OCI-LY7 (cell line): ENCODE measurements around the gene CPSF3. TPM values are rescaled to one million over a fixed set of nuclear protein-coding genes. Genes with fewer than 3 reads are reported as not detected.

Experiments
- BruUV-seq: library from RNA; stranded (reverse); fragments of 400-500 nt; replicated peaks from 2 replicates; lab custom pipeline; 2021; lab: Mats Ljungman, UMichigan
- CTCF ChIA-PET: fragments of 300-600 bp; sonication (Branson Sonifier 250); formaldehyde crosslinking; loops from one replicate; lab custom pipeline; 2022; ENCODE audit warnings: antibody characterized with exemption; ENCODE audit not compliant: unreplicated experiment; lab: Charles Lee
- POLR2A ChIA-PET: fragments of 300-600 bp; sonication (Branson Sonifier 250); formaldehyde crosslinking; loops from one replicate; lab custom pipeline; 2022; ENCODE audit warnings: antibody characterized with exemption; lab: Charles Lee
- DNase-seq: peaks from one replicate; pipeline ENCODE4 v3.0.0-alpha.2; 2015; ENCODE audit warnings: low spot score
- H2AFZ ChIP-seq: fragments of 200-600 bp; sonication (generic), shearing (Covaris generic); 2 replicates; pipeline ENCODE4 v1.6.1; 2014; ENCODE audit warnings: mild to moderate bottlenecking, antibody characterized with exemption, low read length, moderate library complexity
- H3K27ac ChIP-seq: fragments of 200-600 bp; sonication (generic); 2 replicates; pipeline ENCODE4 v1.5.1; 2014; ENCODE audit warnings: mixed run types, low read depth, mild to moderate bottlenecking, moderate library complexity, low read length, inconsistent platforms; ENCODE audit not compliant: poor library complexity, severe bottlenecking
- H3K36me3 ChIP-seq: fragments of 200-600 bp; sonication (generic); 2 replicates; pipeline ENCODE4 v1.6.1; 2014; ENCODE audit warnings: mild to moderate bottlenecking, antibody characterized with exemption, low read length, moderate library complexity, mixed read lengths; ENCODE audit not compliant: insufficient read depth
- H3K4me1 ChIP-seq: fragments of 200-600 bp; sonication (generic); 2 replicates; pipeline ENCODE4 v1.5.1; 2014; ENCODE audit warnings: mild to moderate bottlenecking, low read length; ENCODE audit not compliant: insufficient read depth, poor library complexity, severe bottlenecking
- H3K4me2 ChIP-seq: fragments of 200-600 bp; sonication (generic); 2 replicates; pipeline ENCODE4 v1.6.1; 2014; ENCODE audit warnings: mild to moderate bottlenecking, low read length
- H3K4me3 ChIP-seq: fragments of 200-600 bp; sonication (generic); 2 replicates; pipeline ENCODE4 v1.5.1; 2014; ENCODE audit warnings: mild to moderate bottlenecking, low read depth, low read length; ENCODE audit not compliant: poor library complexity, severe bottlenecking
- H3K79me2 ChIP-seq: fragments of 200-600 bp; sonication (generic); 2 replicates; pipeline ENCODE4 v1.6.1; 2016; ENCODE audit warnings: low read depth, mild to moderate bottlenecking, low read length, moderate library complexity, mixed read lengths; ENCODE audit not compliant: insufficient read depth
- H3K9me2 ChIP-seq: fragments of 200-600 bp; sonication (generic); 2 replicates; pipeline ENCODE4 v1.6.1; 2016; ENCODE audit warnings: mild to moderate bottlenecking, low read length, mixed read lengths; ENCODE audit not compliant: insufficient read depth
- H3K9me3 ChIP-seq: fragments of 200-600 bp; sonication (generic); 2 replicates; pipeline ENCODE4 v1.6.1; 2014; ENCODE audit warnings: mild to moderate bottlenecking, mixed run types, low read length, mixed read lengths
- H4K20me1 ChIP-seq: fragments of 200-600 bp; sonication (generic); 2 replicates; pipeline ENCODE4 v1.6.1; 2014; ENCODE audit warnings: mild to moderate bottlenecking, antibody characterized with exemption, low read length, moderate library complexity, mixed read lengths; ENCODE audit not compliant: insufficient read depth
- EZH2phosphoT487 ChIP-seq: fragments of 200-600 bp; sonication (generic); IDR thresholded peaks from 2 replicates; pipeline ENCODE4 v1.6.1; 2018; ENCODE audit warnings: low read depth, borderline replicate concordance, mild to moderate bottlenecking, mixed run types, antibody characterized with exemption, low read length, moderate library complexity, mixed read lengths
- intact Hi-C: fragments of 100-400 bp; cut with micrococcal nuclease; formaldehyde crosslinking; loops from one replicate; pipeline ENCODE4 v1.10.0; 2022; ENCODE audit not compliant: unreplicated experiment
- total RNA-seq, 2 experiments: library from RNA; depleted of rRNA in 1 of 2; stranded (reverse); fragments of >200 nt in 1 of 2; shearing (Covaris generic) in 1 of 2; gene quantifications; 2 replicates each; pipeline ENCODE4 v1.2.3, GENCODE V29; 2014 to 2022
- TF ChIP-seq, protein P1 (sequence below): fragments of 200-600 bp; sonication (generic); conservative IDR thresholded peaks from 2 replicates; pipeline ENCODE4 v1.5.1; 2014; ENCODE audit warnings: mild to moderate bottlenecking, antibody characterized with exemption, low read length, moderate library complexity, mixed read lengths

CPSF3 gene
- total RNA-seq, 2 experiments from 2014 or later = 54.5 to 88.3 TPM

GRCh38 chr2:9460441-9461017, 37.1 kb downstream of the CPSF3 start:
- H4K20me1 ChIP-seq = no peaks in the 10 kb centered on the region
- no peak overlapping the region for H3K27ac ChIP-seq
- H3K9me3 ChIP-seq = no peaks in the 10 kb centered on the region
- H3K4me2 ChIP-seq = no peak overlapping the region
- peaks cover 19% of the 10 kb centered on the region for H3K4me1 ChIP-seq
- ChIA-PET CTCF (no interaction called here), POLR2A (interaction anchor here (0.7 kb wide), 1 partner anchor 288 kb away, joined by 3 read pairs; no protein-coding TSS in a partner anchor)
- DNase-seq = no peak
- no peaks in the 10 kb centered on the region for H3K79me2 ChIP-seq
- H3K9me2 ChIP-seq = no peaks in the 10 kb centered on the region
- TF ChIP-seq EZH2phosphoT487 = no peak
- TF ChIP-seq, protein P1, sequence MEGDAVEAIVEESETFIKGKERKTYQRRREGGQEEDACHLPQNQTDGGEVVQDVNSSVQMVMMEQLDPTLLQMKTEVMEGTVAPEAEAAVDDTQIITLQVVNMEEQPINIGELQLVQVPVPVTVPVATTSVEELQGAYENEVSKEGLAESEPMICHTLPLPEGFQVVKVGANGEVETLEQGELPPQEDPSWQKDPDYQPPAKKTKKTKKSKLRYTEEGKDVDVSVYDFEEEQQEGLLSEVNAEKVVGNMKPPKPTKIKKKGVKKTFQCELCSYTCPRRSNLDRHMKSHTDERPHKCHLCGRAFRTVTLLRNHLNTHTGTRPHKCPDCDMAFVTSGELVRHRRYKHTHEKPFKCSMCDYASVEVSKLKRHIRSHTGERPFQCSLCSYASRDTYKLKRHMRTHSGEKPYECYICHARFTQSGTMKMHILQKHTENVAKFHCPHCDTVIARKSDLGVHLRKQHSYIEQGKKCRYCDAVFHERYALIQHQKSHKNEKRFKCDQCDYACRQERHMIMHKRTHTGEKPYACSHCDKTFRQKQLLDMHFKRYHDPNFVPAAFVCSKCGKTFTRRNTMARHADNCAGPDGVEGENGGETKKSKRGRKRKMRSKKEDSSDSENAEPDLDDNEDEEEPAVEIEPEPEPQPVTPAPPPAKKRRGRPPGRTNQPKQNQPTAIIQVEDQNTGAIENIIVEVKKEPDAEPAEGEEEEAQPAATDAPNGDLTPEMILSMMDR = no peak
- no peak overlapping the region for H3K4me3 ChIP-seq
- H3K36me3 ChIP-seq = peaks cover 88% of the 10 kb centered on the region
- H2AFZ ChIP-seq = no peak overlapping the region
- no TSS peak for BruUV-seq
- intact Hi-C loops = no loop called here

DNA sequence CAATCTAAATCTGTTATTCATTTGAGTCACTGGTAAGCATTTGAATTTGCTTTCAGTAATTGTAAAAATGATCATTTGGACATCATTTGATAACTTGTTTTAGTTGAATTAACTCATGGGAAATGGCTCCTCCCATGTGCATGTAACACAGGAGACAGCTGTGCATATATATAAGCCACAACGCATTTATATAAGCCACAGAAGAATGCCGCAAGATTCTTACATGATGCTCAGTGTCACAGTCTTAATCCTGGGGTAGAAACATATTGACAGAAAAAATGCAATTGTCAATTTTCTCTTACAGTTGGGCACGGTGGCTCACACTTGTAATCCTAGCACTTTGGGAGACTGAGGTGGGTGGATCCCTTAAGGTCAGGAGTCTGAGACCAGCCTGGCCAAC, 37.6 kb downstream of the CPSF3 start:
- no peak for TF ChIP-seq EZH2phosphoT487
- TF ChIP-seq, protein P1 = no peak
- H3K79me2 ChIP-seq = no peaks in the 10 kb centered on the region
- no peak overlapping the region for H3K27ac ChIP-seq
- no TSS peak for BruUV-seq
- no peak for DNase-seq
- intact Hi-C loops = no loop called here
- POLR2A ChIA-PET = interaction anchor here (0.7 kb wide), 2 partner anchors 287 to 917 kb away, joined by 3 to 4 read pairs; no protein-coding TSS in a partner anchor
- no peaks in the 10 kb centered on the region for H4K20me1 ChIP-seq
- no peak overlapping the region for H3K4me2 ChIP-seq
- H2AFZ ChIP-seq = no peak overlapping the region
- no peaks in the 10 kb centered on the region for H3K9me3 ChIP-seq
- no peak overlapping the region for H3K4me3 ChIP-seq
- H3K4me1 ChIP-seq = peaks cover 19% of the 10 kb centered on the region
- CTCF ChIA-PET = no interaction called here
- no peaks in the 10 kb centered on the region for H3K9me2 ChIP-seq
- peaks cover 90% of the 10 kb centered on the region for H3K36me3 ChIP-seq

- intact Hi-C loops = no loop called here
- no peaks in the 10 kb centered on the region for H3K9me2 ChIP-seq
- peaks cover 86% of the 10 kb centered on the region for H3K36me3 ChIP-seq
- no peak overlapping the region for H3K4me3 ChIP-seq
- no peaks in the 10 kb centered on the region for H3K9me3 ChIP-seq
- H3K27ac ChIP-seq = no peak overlapping the region
- H3K79me2 ChIP-seq = no peaks in the 10 kb centered on the region
- TF ChIP-seq, protein P1 = no peak
- no peak for TF ChIP-seq EZH2phosphoT487
- POLR2A ChIA-PET = interaction anchor here (0.9 to 1.3 kb wide), 2 partner anchors 18 to 21 kb away, joined by 3 read pairs; no protein-coding TSS in a partner anchor
- CTCF ChIA-PET = no interaction called here
- DNase-seq = no peak
- H3K4me2 ChIP-seq = no peak overlapping the region
- peaks cover 19% of the 10 kb centered on the region for H3K4me1 ChIP-seq
- BruUV-seq = no TSS peak
- no peak overlapping the region for H2AFZ ChIP-seq
- H4K20me1 ChIP-seq = no peaks in the 10 kb centered on the region
Measured at GRCh38 chr2:9462313-9462712, 38.9 kb downstream of the CPSF3 start.
